Measurements from ENCODE around the gene DNAJC27.

Gene DNAJC27

GRCh38 chr2:24924266-24924665 lies 47.5 kb downstream of the DNAJC27 start:
- no peaks in the 10 kb centered on the region for H3K9me3 ChIP-seq (ENCODE audit: severe bottlenecking)
- H3K27me3 ChIP-seq (ENCODE audit: insufficient read depth, low read depth, severe bottlenecking): no peaks in the 10 kb centered on the region
- no peak overlapping the region for H3K4me3 ChIP-seq (ENCODE audit: low read depth, low read length)
- H3K27ac ChIP-seq: no peak overlapping the region
- TF ChIP-seq CTCF (IDR thresholded peaks at IDR 0.05; ENCODE audit: low read depth, low read length): no peak
- H3K36me3 ChIP-seq: no peaks in the 10 kb centered on the region
- no peak for DNase-seq

- no peaks in the 10 kb centered on the region for H3K9me3 ChIP-seq (ENCODE audit: severe bottlenecking)
- no peaks in the 10 kb centered on the region for H3K27me3 ChIP-seq (ENCODE audit: insufficient read depth, low read depth, severe bottlenecking)
- H3K4me3 ChIP-seq (ENCODE audit: low read depth, low read length): no peak overlapping the region
- H3K27ac ChIP-seq: no peak overlapping the region
- no peak for DNase-seq
- peaks cover 8% of the 10 kb centered on the region for H3K36me3 ChIP-seq
- no peak for TF ChIP-seq CTCF (IDR thresholded peaks at IDR 0.05; ENCODE audit: low read depth, low read length)
These were observed 48.6 kb downstream of the DNAJC27 start for GRCh38 chr2:24923106-24923505.

- no peak for TF ChIP-seq CTCF (IDR thresholded peaks at IDR 0.05; ENCODE audit: low read depth, low read length)
- no peak overlapping the region for H3K27ac ChIP-seq
- no peak for DNase-seq
- H3K4me3 ChIP-seq (ENCODE audit: low read depth, low read length): no peak overlapping the region
- H3K9me3 ChIP-seq (ENCODE audit: severe bottlenecking): no peaks in the 10 kb centered on the region
- H3K36me3 ChIP-seq: peaks cover 14% of the 10 kb centered on the region
- no peaks in the 10 kb centered on the region for H3K27me3 ChIP-seq (ENCODE audit: insufficient read depth, low read depth, severe bottlenecking)
These were observed 49.2 kb downstream of the DNAJC27 start for GRCh38 chr2:24922556-24922955.

DNA sequence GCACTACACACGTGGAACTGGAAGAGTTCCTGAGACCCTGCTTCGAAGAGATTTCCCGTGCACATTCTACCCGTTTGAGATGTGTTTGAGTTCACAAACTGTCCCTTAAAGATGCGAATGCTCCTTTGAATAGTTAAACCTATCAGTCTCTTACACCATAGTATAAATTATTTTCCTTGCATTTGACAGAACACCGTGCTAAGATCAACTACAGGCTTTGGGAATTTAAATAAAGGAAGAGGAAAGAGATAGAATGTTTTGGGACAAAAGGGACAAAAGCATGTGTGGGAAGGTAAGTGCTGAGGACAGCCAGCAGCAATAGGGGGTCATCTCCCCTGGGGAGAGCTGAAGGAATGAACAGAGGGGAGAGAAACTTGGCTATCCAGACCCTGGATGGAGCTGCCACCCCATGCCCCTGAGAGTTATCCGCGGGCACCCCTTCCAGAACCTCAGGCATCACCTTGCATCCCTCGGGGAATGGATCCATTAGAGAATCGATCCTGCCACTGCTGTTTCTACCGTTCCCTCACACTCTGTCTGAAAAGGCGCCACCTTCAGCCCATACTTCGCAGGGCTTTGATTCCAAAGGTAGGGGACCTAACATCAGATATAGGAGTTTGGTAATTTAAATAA lies 50.8 kb downstream of the DNAJC27 start:
- TF ChIP-seq CTCF (IDR thresholded peaks at IDR 0.05; ENCODE audit: low read depth, low read length): peak; percentile 30; the same call in 1 of the 2 replicates
- Histone ChIP-seq H3K27ac (peak overlapping the region; percentile 48), H3K36me3 (peaks cover 28% of the 10 kb centered on the region), H3K27me3 (ENCODE audit: insufficient read depth, low read depth, severe bottlenecking) (no peaks in the 10 kb centered on the region), H3K4me3 (ENCODE audit: low read depth, low read length) (peak overlapping the region; percentile 54), H3K9me3 (ENCODE audit: severe bottlenecking) (no peaks in the 10 kb centered on the region)
- DNase-seq: peak; percentile 37

GRCh38 chr2:24920098-24920808 lies 51.5 kb downstream of the DNAJC27 start, which contains the start of gene ADCY3:
Gene ADCY3 (minus strand): TSS chr2:24920237. CDS start chr2:24918987, 1,250 bp downstream.
- Histone ChIP-seq H3K27ac (peak within 1 kb of the TSS; percentile 48), H3K36me3 (peaks cover 35% of the 10 kb centered on the region), H3K9me3 (ENCODE audit: severe bottlenecking) (no peaks in the 10 kb centered on the region), H3K4me3 (ENCODE audit: low read depth, low read length) (peak within 1 kb of the TSS; percentile 68), H3K27me3 (ENCODE audit: insufficient read depth, low read depth, severe bottlenecking) (no peaks in the 10 kb centered on the region)
- no peak for TF ChIP-seq CTCF (IDR thresholded peaks at IDR 0.05; ENCODE audit: low read depth, low read length)
- peak; percentile 60 for DNase-seq

All from WERI-Rb-1 (cell line).